HCT116 (cell line): ENCODE data around the gene SYNDIG1. TPM values are rescaled to one million over a fixed set of nuclear protein-coding genes. Genes with fewer than 3 reads are reported as not detected.

Experiments used
- ATAC-seq: fragments of 200-7000 bp; cut with Tn5 transposase; 2 replicates; pipeline ENCODE4 v1.9.1; 2020; ENCODE audit warnings: mild to moderate bottlenecking, moderate library complexity
- BruUV-seq: library from RNA; stranded (reverse); fragments of 400-500 nt; replicated peaks from 2 replicates; lab custom pipeline; 2021; lab: Mats Ljungman, UMichigan
- CTCF ChIA-PET: fragments of 300-600 bp; sonication (Branson Sonifier 250); formaldehyde crosslinking; loops from one replicate; lab custom pipeline; 2021; ENCODE audit warnings: antibody characterized with exemption; lab: Charles Lee
- POLR2A ChIA-PET: fragments of 300-600, 350-600 bp; sonication (Branson Sonifier 250); formaldehyde crosslinking; loops from one replicate; lab custom pipeline; 2021; ENCODE audit warnings: antibody characterized with exemption; lab: Charles Lee
- RAD21 ChIA-PET, 2 experiments: fragments of 300-600 bp; sonication (Branson Sonifier 250); formaldehyde crosslinking; loops; one replicate each; lab custom pipeline; 2023; ENCODE audit warnings: low total read pairs in 2 of 2; ENCODE audit not compliant: uncharacterized antibody in 2 of 2, unreplicated experiment in 2 of 2, low non-redundant PET in 1 of 2; lab: Charles Lee
- DNase-seq: peaks from one replicate; pipeline ENCODE4 v3.0.0-alpha.2; 2010; ENCODE audit warnings: low read depth, low spot score
- H2AFZ ChIP-seq: fragments of 200-600 bp; shearing (Covaris generic), sonication (generic); 2 replicates; pipeline ENCODE4 v1.6.1; 2017; ENCODE audit warnings: low read depth, mixed run types, mixed read lengths, antibody characterized with exemption, low read length; ENCODE audit not compliant: poor library complexity, severe bottlenecking
- H3K27ac ChIP-seq: 2 replicates; pipeline ENCODE4 v1.5.1; 2012; ENCODE audit warnings: low read depth, low read length
- H3K27me3 ChIP-seq: fragments of 200-600 bp; sonication (generic); 2 replicates; pipeline ENCODE4 v1.6.1; 2016; ENCODE audit warnings: mixed run types, low read length, mixed read lengths; ENCODE audit not compliant: insufficient read depth
- H3K36me3 ChIP-seq, 2 experiments: fragments of 200-500 bp in 1 of 2; fragments of 200-600 bp in 1 of 2; sonication (Bioruptor generic) in 1 of 2; sonication (generic) in 1 of 2; 2 replicates each; pipeline versions ENCODE4 v1.5.1 to v1.6.1; 2014 to 2016; ENCODE audit warnings: low read length in 2 of 2, inconsistent platforms in 1 of 2, mixed read lengths in 1 of 2, mixed run types in 1 of 2; ENCODE audit not compliant: insufficient read depth in 2 of 2, control insufficient read depth in 1 of 2
- H3K4me1 ChIP-seq, 2 experiments: fragments of 200-600 bp in 1 of 2; sonication (generic) in 1 of 2; 2 replicates each; pipeline versions ENCODE4 v1.5.1 to v1.6.1; 2012 to 2017; ENCODE audit warnings: low read length in 2 of 2, inconsistent platforms in 1 of 2, mild to moderate bottlenecking in 1 of 2, mixed read lengths in 1 of 2, mixed run types in 1 of 2, moderate library complexity in 1 of 2; ENCODE audit not compliant: insufficient read depth in 2 of 2, control insufficient read depth in 1 of 2
- H3K4me2 ChIP-seq: fragments of 200-600 bp; sonication (generic); 2 replicates; pipeline ENCODE4 v1.6.1; 2017; ENCODE audit warnings: mixed run types, low read length, mixed read lengths
- H3K4me3 ChIP-seq, 2 experiments: fragments of 200-600 bp in 1 of 2; sonication (generic) in 1 of 2; replicated peaks in 1 of 2; 2 replicates each; pipeline ENCODE4 v1.5.1; 2011 to 2016; ENCODE audit warnings: low read length in 2 of 2, control low read depth in 1 of 2, low read depth in 1 of 2, mild to moderate bottlenecking in 1 of 2, mixed read lengths in 1 of 2, mixed run types in 1 of 2
- H3K79me2 ChIP-seq: fragments of 200-600 bp; sonication (generic); 2 replicates; pipeline ENCODE4 v1.6.1; 2017; ENCODE audit warnings: mild to moderate bottlenecking, mixed run types, low read length, moderate library complexity, mixed read lengths; ENCODE audit not compliant: insufficient read depth
- H3K9ac ChIP-seq: fragments of 200-600 bp; sonication (generic); 2 replicates; pipeline ENCODE4 v1.6.1; 2016; ENCODE audit warnings: low read length, mixed read lengths
- H3K9me2 ChIP-seq: fragments of 200-600 bp; sonication (generic), shearing (Covaris generic); 2 replicates; pipeline ENCODE4 v1.6.1; 2017; ENCODE audit warnings: mixed run types, mild to moderate bottlenecking, moderate library complexity; ENCODE audit not compliant: insufficient read depth
- H3K9me3 ChIP-seq, 2 experiments: fragments of 200-500 bp in 1 of 2; fragments of 200-600 bp in 1 of 2; sonication (Bioruptor generic) in 1 of 2; sonication (generic) in 1 of 2; 2 replicates each; pipeline ENCODE4 v1.6.1; 2014 to 2017; ENCODE audit warnings: low read length in 2 of 2, mixed read lengths in 2 of 2, inconsistent platforms in 1 of 2, low read depth in 1 of 2, mild to moderate bottlenecking in 1 of 2, mixed run types in 1 of 2, moderate library complexity in 1 of 2; ENCODE audit not compliant: control insufficient read depth in 1 of 2, insufficient read depth in 1 of 2
- H4K20me1 ChIP-seq: fragments of 200-600 bp; sonication (generic), shearing (Covaris generic); 2 replicates; pipeline ENCODE4 v1.6.1; 2017; ENCODE audit warnings: mixed run types, mild to moderate bottlenecking, moderate library complexity; ENCODE audit not compliant: insufficient read depth
- CBX3 ChIP-seq: IDR thresholded peaks from 2 replicates; pipeline ENCODE4 v1.6.1; 2012; ENCODE audit warnings: low read depth
- ELF1 ChIP-seq: IDR thresholded peaks from 2 replicates; pipeline ENCODE4 v1.6.1; 2012; ENCODE audit warnings: low read depth, borderline replicate concordance
- EZH2 ChIP-seq: fragments of 200-600 bp; sonication (generic); IDR thresholded peaks from 2 replicates; pipeline ENCODE4 v1.6.1; 2017; ENCODE audit warnings: antibody characterized with exemption, mixed run types
- EZH2phosphoT487 ChIP-seq: fragments of 200-600 bp; IDR thresholded peaks from 2 replicates; pipeline ENCODE4 v1.6.1; 2018; ENCODE audit warnings: antibody characterized with exemption, borderline replicate concordance
- FOSL1 ChIP-seq: IDR thresholded peaks from 2 replicates; pipeline ENCODE4 v1.6.1; 2012; ENCODE audit warnings: low read depth
- JUND ChIP-seq: IDR thresholded peaks from 2 replicates; pipeline ENCODE4 v1.6.1; 2012
- POLR2A ChIP-seq: IDR thresholded peaks from 2 replicates; pipeline ENCODE4 v1.7.0; 2011; ENCODE audit warnings: borderline replicate concordance; ENCODE audit not compliant: insufficient read depth, insufficient read length; ENCODE audit errors: extremely low read depth
- POLR2AphosphoS5 ChIP-seq: IDR thresholded peaks from 2 replicates; pipeline ENCODE4 v1.6.1; 2011; ENCODE audit warnings: mild to moderate bottlenecking, low read depth, low read length, moderate library complexity
- RAD21 ChIP-seq: IDR thresholded peaks from 2 replicates; pipeline ENCODE4 v1.6.1; 2012; ENCODE audit warnings: low read depth, mild to moderate bottlenecking
- SIN3A ChIP-seq: IDR thresholded peaks from 2 replicates; pipeline ENCODE4 v1.6.1; 2012; ENCODE audit warnings: low read depth
- TCF7L2 ChIP-seq: IDR thresholded peaks from 2 replicates; pipeline ENCODE4 v1.7.0; 2011; ENCODE audit warnings: borderline replicate concordance, inconsistent platforms; ENCODE audit not compliant: insufficient read depth, insufficient read length; ENCODE audit errors: extremely low read depth
- ZBTB33 ChIP-seq: IDR thresholded peaks from 2 replicates; pipeline ENCODE4 v1.6.1; 2011; ENCODE audit warnings: mild to moderate bottlenecking, low read length, moderate library complexity; ENCODE audit not compliant: insufficient replicate concordance; ENCODE audit errors: extremely low read depth
- ZFX ChIP-seq: fragments of 450-650 bp; IDR thresholded peaks from 2 replicates; pipeline ENCODE4 v1.6.1; 2017
- ZNF274 ChIP-seq: fragments of 200-500 bp; sonication (Bioruptor generic); IDR thresholded peaks from 2 replicates; pipeline ENCODE4 v1.6.1; 2014; ENCODE audit warnings: mild to moderate bottlenecking, low read depth, low read length, inconsistent platforms
- intact Hi-C: fragments of 100-400 bp; cut with micrococcal nuclease; formaldehyde crosslinking; loops from 2 replicates; pipeline ENCODE4 v1.10.0; 2022
- total RNA-seq: library from RNA; stranded (reverse); gene quantifications from one replicate; pipeline ENCODE4 v1.2.1, GENCODE V29; 2021; ENCODE audit not compliant: unreplicated experiment
- TF ChIP-seq, protein P1 (sequence below): IDR thresholded peaks from 2 replicates; pipeline ENCODE4 v1.6.1; 2012

The SYNDIG1 gene
- total RNA-seq, 1 experiment from 2014 or later: not detected

DNA sequence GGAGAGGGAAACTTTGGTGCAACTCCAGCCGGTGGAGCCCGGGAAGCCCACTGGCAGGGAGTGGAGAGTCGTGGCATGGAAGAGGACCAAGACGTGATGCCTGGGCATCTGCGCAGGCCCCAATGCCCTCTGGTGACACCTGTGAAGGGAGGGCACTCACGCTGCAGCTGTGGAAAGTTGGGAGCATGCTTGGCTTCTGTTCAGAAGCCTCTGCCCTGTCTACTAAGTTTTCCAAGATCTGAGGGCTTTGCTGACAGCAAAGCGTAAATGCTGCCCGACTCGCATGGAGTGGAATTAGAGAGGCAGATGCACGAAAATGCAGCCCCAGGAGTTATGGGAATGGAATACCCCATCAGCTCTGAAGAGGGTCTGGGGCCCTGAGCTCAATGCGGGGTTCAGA is 75.7 kb downstream of the SYNDIG1 start:
- intact Hi-C loops: no loop called here
- Histone ChIP-seq H3K4me1 (no peaks in the 10 kb centered on the region), H3K79me2 (no peaks in the 10 kb centered on the region)

More for the DNA sequence above, 75.7 kb downstream of the SYNDIG1 start:
- RAD21 ChIA-PET: no interaction called here
- H2AFZ ChIP-seq: no peak overlapping the region
- H3K27ac ChIP-seq: no peak overlapping the region
- no peak overlapping the region for H3K9ac ChIP-seq
- no TSS peak for BruUV-seq
- POLR2A ChIA-PET: no interaction called here
- no peaks in the 10 kb centered on the region for H3K9me3 ChIP-seq
- peaks cover 5% of the 10 kb centered on the region; the same call in 1 of the 2 replicates for H3K27me3 ChIP-seq
- no peaks in the 10 kb centered on the region for H3K9me2 ChIP-seq
- no peak overlapping the region for H3K4me3 ChIP-seq
- DNase-seq: no peak
- TF ChIP-seq JUND: no peak
- no peak for TF ChIP-seq ZNF274
- TF ChIP-seq RAD21: no peak
- no peak for TF ChIP-seq ELF1
- no peak for TF ChIP-seq EZH2phosphoT487
- no peak for TF ChIP-seq ZBTB33
- TF ChIP-seq, protein P1, sequence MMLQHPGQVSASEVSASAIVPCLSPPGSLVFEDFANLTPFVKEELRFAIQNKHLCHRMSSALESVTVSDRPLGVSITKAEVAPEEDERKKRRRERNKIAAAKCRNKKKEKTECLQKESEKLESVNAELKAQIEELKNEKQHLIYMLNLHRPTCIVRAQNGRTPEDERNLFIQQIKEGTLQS: no peak
- no peak for TF ChIP-seq TCF7L2
- no peak for TF ChIP-seq POLR2AphosphoS5
- no peak for TF ChIP-seq FOSL1
- no peak for TF ChIP-seq EZH2
- no peak for TF ChIP-seq SIN3A
- no peak for TF ChIP-seq POLR2A
- no peak for TF ChIP-seq CBX3
- TF ChIP-seq ZFX: no peak
- TF ChIP-seq, all 23 proteins: peak for 0
- no peak for ATAC-seq
- CTCF ChIA-PET: no interaction called here
- Histone ChIP-seq H4K20me1 (no peaks in the 10 kb centered on the region), H3K4me2 (no peak overlapping the region), H3K36me3 (no peaks in the 10 kb centered on the region)
